Stimulated activated effector memory CD8-positive, alpha-beta T cell treated with anti-CD3 and anti-CD28 coated beads, Interleukin-12 subunit alpha, Interleukin-12 subunit beta, amount 100 ng/mL, for 72 hours (primary cell): ENCODE data around the gene PIGK.
"Not testable (repeated sequence)": the region's sequence is repeated elsewhere in the genome, so short reads cannot be mapped to it uniquely, and the experiment has no call there.

ENCODE experiments used
- ATAC-seq: fragments of 150-1000 bp; cut with Tn5 transposase; 2 replicates; pipeline ENCODE4 v1.10.0; 2021
- DNase-seq, 2 donors: peaks; one replicate each; pipeline ENCODE4 v3.0.0; 2021 to 2022; ENCODE audit warnings: low spot score in 2 of 2
- H3K27ac Mint-ChIP-seq: one replicate; pipeline ENCODE4 v1.8.0; 2022; ENCODE audit warnings: mild to moderate bottlenecking, mixed read lengths
- H3K36me3 Mint-ChIP-seq: one replicate; pipeline ENCODE4 v1.8.0; 2022; ENCODE audit warnings: mild to moderate bottlenecking, mixed read lengths
- H3K4me1 Mint-ChIP-seq: one replicate; pipeline ENCODE4 v1.8.0; 2022; ENCODE audit warnings: mixed read lengths
- H3K4me3 Mint-ChIP-seq: one replicate; pipeline ENCODE4 v1.8.0; 2022; ENCODE audit warnings: mild to moderate bottlenecking, mixed read lengths
- H3K9me3 Mint-ChIP-seq: one replicate; pipeline ENCODE4 v1.8.0; 2022; ENCODE audit warnings: mixed read lengths

Gene PIGK

DNA sequence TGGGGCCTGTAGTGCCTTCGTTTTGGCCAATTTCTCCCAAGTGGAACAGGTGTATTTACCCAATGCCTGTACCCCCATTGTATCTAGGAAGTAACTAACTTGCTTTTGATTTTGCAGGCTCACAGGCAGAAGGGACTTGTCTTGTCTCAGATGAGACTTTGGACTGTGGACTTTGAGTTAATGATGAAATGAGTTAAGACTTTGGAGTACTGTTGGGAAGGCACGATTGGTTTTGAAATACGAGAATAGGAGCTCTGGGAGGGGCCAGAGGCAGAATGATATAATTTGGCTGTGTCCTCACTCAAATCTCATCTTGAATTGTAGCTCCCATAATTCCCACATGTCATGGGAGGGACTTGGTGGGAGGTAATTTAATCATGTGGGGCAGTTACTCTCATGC is 59.5 kb downstream of the PIGK start:
- not testable (repeated sequence) for H3K27ac Mint-ChIP-seq, H3K4me1 Mint-ChIP-seq, ATAC-seq, H3K9me3 Mint-ChIP-seq, H3K4me3 Mint-ChIP-seq, DNase-seq
- H3K36me3 Mint-ChIP-seq = peaks cover 19% of the 10 kb centered on the region

DNA sequence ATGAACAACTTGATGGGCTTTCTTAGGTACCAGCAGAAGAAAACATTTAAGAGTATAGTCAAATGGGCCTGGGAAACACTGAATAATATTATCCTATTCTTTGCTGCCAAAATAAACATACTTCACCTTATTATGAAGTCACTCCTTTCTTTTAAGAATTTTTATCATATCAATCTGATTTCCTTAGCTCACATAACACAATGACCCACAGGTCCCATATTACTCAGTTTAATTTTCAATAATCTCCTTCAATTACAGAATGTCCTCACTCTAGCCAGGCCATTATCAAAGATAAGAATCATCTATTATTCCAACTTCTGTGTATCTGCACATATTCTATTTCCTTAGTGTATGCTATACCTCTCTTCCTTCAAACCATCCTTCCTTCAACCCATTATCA is 63.0 kb downstream of the PIGK start:
- Mint-ChIP-seq H3K9me3 (no peaks in the 10 kb centered on the region), H3K4me3 (no peak overlapping the region), H3K27ac (no peak overlapping the region), H3K4me1 (no peaks in the 10 kb centered on the region), H3K36me3 (peaks cover 15% of the 10 kb centered on the region)
- DNase-seq (no peak), ATAC-seq (no peak)

DNA sequence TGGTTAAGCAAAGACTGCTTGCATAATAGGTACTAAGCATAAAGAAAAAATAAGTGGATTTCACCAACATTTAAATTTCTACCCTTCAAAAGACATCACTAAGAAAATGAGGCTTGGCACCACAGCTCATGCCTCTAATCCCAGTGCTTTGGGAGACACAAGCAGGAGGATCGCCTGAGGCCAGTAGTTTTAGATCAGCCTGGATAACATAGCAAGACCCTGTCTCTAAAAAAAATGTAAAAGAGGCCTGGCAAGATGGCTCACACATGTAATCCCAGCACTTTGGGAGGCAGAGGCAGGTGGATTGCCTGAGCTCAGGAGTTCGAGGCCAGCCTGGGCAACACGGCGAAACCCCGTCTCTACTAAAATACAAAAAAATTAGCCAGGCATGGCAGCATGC is 73.0 kb downstream of the PIGK start:
- ATAC-seq = no peak

DNA sequence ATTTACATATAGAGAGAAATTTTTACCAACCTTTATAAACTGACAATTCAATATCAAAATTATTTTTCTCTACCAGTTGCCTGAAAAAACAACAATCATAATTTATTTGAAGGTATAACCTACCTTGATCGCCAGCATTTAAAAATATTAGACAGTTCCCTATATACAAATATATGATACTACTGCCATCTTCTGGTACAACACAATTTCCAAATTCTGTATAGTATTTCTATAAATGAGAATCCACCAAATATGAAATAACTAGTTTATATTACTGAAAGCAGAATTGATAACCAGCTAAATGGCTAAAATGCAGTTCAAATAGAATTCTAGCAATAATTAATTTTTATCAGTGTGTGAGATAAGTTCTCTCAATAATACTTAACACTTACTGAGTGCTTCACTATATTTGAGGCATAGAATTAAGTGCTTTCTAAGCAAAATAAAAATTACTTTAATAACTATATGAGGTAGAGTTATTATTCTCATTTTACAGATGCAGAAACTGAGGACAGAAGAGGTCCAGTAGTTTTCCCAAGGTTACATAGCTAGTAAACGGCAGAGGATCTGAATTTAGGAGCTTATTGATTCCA is 75.6 kb downstream of the PIGK start:
- H3K4me1 Mint-ChIP-seq = no peaks in the 10 kb centered on the region
- no peaks in the 10 kb centered on the region for H3K36me3 Mint-ChIP-seq
- H3K4me3 Mint-ChIP-seq = no peak overlapping the region
- no peaks in the 10 kb centered on the region for H3K9me3 Mint-ChIP-seq
- no peak for DNase-seq
- H3K27ac Mint-ChIP-seq = no peak overlapping the region
- no peak for ATAC-seq

More for the DNA sequence above, 73.0 kb downstream of the PIGK start:
- Mint-ChIP-seq H3K9me3 (no peaks in the 10 kb centered on the region), H3K4me3 (no peak overlapping the region), H3K4me1 (no peaks in the 10 kb centered on the region), H3K27ac (no peak overlapping the region), H3K36me3 (no peaks in the 10 kb centered on the region)
- DNase-seq = no peak

DNA sequence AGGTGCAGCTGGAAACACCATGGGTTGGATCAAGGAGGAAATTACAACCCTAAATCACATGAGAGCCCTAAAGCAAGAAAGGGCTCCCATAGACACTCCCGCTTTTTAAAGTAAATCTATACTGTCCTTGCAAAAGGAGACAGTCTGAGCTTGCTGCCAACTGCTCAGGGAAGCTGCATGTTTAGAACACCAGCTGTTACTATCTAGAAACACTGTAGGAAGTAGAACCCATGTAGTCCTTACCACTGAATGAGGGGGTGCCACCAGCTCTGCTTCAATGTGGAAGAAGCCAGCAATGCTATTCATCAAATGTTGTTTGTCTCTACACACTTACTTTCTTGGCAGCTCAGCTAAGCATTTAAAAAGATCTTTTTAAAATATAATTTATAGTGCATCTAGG is 79.8 kb downstream of the PIGK start:
- Mint-ChIP-seq H3K27ac (no peak overlapping the region), H3K36me3 (no peaks in the 10 kb centered on the region), H3K4me1 (no peaks in the 10 kb centered on the region), H3K9me3 (no peaks in the 10 kb centered on the region), H3K4me3 (no peak overlapping the region)
- no peak for ATAC-seq
- no peak for DNase-seq

DNA sequence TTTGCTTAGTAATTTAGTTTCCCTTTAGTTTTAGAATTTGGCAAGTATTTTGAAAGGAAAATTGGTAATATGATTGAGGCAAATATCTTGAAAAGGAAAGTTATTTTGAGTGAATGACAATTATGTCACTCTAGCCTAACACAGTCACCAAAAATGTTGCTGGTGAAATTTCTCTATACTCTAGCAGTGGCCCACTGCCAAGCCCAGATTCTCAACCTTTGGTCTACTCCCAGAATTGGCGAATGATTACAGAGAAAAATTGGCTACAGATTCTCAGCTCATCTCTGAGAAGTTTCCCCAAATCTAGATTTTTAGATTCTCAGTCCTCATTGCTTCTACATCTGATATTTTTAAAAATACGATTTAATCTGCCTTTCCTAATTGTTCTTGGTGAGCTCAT is 84.9 kb downstream of the PIGK start:
- Mint-ChIP-seq H3K4me1 (no peaks in the 10 kb centered on the region), H3K4me3 (no peak overlapping the region), H3K36me3 (peaks cover 9% of the 10 kb centered on the region), H3K9me3 (no peaks in the 10 kb centered on the region), H3K27ac (no peak overlapping the region)
- DNase-seq = no peak
- ATAC-seq = no peak

DNA sequence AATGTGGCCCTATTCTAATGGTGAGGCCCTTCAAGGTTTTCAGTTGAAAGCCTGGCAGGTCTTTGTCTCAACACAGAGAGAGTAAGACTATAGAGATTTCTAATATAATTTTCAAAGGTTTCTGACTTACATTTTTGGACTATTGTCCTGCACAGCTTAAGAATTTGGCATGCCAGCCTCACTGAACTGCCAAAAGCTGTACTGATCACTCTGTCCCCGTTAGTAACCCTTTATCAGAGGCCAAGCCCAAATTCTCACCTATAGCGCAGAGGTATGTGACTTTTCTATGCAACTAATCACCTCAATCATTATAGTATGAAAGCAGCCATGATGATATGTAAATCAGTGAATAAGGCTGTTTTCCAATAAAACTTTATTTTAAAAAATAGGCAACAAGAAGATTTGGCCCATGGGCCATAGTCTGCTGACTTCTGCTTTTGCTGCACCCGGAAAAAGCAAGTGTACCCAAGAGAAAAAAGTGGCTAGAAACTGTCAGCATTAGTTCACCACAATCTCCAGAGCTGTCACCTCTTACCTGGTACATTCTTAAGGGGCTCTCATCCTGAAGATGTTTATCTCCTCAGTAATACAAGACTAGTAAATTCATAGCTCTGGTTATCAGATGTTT is 85.4 kb downstream of the PIGK start:
- no peak for DNase-seq
- H3K4me1 Mint-ChIP-seq = no peaks in the 10 kb centered on the region
- no peak overlapping the region for H3K27ac Mint-ChIP-seq
- H3K36me3 Mint-ChIP-seq = peaks cover 9% of the 10 kb centered on the region
- H3K4me3 Mint-ChIP-seq = no peak overlapping the region
- H3K9me3 Mint-ChIP-seq = no peaks in the 10 kb centered on the region
- no peak for ATAC-seq

DNA sequence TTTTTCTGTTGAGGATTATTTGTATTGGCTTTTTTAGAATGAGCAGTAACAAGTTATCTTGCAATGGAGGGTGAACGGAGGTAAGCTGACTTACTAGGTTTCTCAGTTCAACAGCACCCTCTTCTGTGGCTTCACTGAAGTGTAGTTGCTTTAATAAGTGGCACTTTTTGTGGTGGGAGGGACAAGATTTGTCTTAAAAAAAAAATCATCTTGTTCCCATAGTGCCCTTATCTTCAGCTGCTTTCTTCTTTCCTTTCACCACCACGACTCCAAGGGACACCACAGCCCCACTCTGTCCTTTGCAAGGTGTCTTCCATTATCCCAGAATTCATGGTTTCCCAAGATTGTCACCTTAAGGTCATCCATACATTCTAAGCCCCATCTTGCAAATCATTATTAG is 92.9 kb downstream of the PIGK start:
- no peak overlapping the region for H3K4me3 Mint-ChIP-seq
- H3K27ac Mint-ChIP-seq = no peak overlapping the region
- no peaks in the 10 kb centered on the region for H3K9me3 Mint-ChIP-seq
- ATAC-seq = no peak
- no peak for DNase-seq
- peaks cover 16% of the 10 kb centered on the region for H3K36me3 Mint-ChIP-seq
- no peaks in the 10 kb centered on the region for H3K4me1 Mint-ChIP-seq

DNA sequence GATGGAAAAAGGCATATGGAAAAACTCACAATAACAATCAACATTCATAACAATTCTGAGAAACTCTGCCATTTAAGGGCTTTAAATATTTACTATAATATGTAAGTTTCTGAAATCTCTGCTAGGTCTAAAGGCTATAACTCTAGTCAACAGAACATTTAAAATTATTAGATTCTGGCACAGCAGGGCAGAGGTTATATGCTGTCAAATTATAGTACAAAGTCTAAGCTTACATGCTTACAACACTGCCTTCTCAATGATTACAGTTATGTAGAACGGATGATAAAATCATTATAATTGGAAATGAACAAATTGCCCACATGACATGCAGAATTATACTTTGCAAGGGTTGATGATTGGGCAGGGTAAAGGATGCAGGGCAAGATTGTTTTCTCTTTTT is 97.7 kb downstream of the PIGK start:
- no peak for DNase-seq
- no peaks in the 10 kb centered on the region for H3K4me1 Mint-ChIP-seq
- peaks cover 17% of the 10 kb centered on the region for H3K36me3 Mint-ChIP-seq
- ATAC-seq = no peak
- no peaks in the 10 kb centered on the region for H3K9me3 Mint-ChIP-seq
- no peak overlapping the region for H3K4me3 Mint-ChIP-seq
- no peak overlapping the region for H3K27ac Mint-ChIP-seq

DNA sequence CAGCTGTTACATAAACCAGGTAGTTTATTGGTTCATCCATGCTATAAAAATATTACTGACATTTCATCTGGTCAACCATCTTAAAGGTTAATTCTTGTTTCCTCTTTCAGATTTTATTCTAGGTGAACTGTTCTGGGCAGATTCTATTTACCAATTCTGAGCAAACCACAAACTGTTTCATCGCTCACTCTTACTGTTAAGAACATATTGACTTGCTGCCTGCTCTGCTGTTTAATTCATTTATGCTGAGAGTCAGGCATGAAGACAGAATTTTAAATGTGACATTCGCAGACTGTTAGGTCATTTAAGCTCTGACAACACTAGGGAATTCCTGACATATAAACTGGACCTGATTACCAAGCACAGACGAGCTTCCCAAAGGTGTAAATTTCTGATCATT is 98.3 kb downstream of the PIGK start:
- Mint-ChIP-seq H3K36me3 (peaks cover 12% of the 10 kb centered on the region), H3K4me1 (no peaks in the 10 kb centered on the region), H3K27ac (no peak overlapping the region), H3K4me3 (no peak overlapping the region), H3K9me3 (no peaks in the 10 kb centered on the region)
- DNase-seq (no peak), ATAC-seq (no peak)

DNA sequence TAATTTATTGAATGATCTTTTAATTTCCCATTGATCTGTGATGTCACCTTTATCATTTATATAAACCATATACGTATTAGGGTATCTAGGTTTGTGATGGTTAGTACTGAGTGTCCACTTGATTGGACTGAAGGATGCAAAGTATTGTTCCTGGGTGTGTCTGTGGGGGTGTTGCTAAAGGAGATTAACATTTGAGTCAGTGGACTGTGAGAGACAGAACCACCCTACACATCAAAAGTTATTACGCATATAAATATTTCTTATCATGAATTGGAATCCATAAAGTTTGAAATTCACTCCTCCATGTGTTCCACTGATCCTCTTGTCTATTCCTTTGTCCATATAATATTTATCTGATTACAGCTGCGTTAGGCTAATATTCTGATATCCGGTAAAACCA is 100.5 kb downstream of the PIGK start:
- Mint-ChIP-seq H3K4me3 (no peak overlapping the region), H3K36me3 (peaks cover 10% of the 10 kb centered on the region), H3K27ac (no peak overlapping the region), H3K9me3 (no peaks in the 10 kb centered on the region), H3K4me1 (no peaks in the 10 kb centered on the region)
- ATAC-seq = no peak
- no peak for DNase-seq

DNA sequence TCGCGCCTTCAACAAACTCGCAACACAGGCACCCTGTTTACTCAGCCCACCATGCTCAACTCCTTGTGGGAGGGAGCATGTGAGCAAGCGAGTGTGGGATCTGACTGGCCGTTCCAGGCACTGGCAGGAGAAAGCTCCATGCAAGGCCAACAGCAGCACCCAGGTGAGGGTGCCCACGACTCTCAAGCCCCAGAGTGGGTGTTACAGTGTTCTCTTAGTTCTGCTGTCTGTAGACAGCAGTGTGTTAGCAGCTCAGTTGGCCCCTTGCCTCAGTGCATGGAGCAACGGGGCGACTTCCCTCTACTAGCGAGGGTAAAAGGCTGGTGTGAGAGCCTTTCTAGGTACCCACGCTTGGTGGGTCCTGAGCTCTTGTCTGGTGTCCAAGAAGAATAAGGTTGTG is 114.6 kb downstream of the PIGK start:
- Mint-ChIP-seq H3K36me3 (no peaks in the 10 kb centered on the region), H3K4me3 (no peak overlapping the region), H3K4me1 (no peaks in the 10 kb centered on the region), H3K9me3 (no peaks in the 10 kb centered on the region), H3K27ac (no peak overlapping the region)
- ATAC-seq (no peak), DNase-seq (no peak)

DNA sequence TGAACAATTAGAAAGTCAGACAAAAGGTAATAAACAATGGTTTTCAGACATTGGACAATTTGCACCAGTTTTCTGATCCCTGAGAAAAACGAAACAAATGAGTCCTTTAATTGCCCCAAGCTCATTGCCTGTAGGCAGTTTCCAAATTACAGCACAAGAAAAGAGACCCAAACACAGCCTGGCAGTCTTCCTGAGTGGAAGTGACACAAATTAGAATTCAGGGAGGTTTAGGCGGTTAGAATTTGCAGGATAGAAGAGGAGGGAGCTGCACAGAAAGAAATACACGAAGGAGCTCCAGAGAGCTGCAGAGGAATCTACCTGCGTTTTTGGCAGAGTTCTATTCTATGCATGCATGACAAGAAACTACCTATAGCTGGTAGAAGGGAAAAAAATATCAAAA is 115.7 kb downstream of the PIGK start:
- Mint-ChIP-seq H3K9me3 (no peaks in the 10 kb centered on the region), H3K36me3 (no peaks in the 10 kb centered on the region), H3K27ac (no peak overlapping the region), H3K4me3 (no peak overlapping the region), H3K4me1 (no peaks in the 10 kb centered on the region)
- ATAC-seq = no peak
- DNase-seq = no peak

DNA sequence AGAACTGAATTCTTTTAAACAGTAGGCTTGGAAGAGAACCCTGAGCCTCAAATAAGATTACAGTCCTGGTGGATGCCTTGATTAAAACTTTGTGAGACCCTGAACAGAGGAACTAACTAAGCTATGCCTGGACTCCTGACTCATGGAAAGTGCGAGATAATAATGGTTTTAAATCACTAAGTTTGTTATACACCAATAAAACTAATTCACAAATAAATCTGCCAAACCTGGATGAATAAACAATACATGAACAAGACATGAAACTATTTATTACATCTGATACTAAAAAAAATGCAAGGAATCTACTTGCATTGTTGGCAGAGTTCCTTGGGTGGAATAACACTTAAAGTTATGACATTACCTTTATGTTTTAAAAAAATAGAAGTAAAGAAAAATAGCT is 118.4 kb downstream of the PIGK start:
- Mint-ChIP-seq H3K4me3 (no peak overlapping the region), H3K36me3 (no peaks in the 10 kb centered on the region), H3K4me1 (no peaks in the 10 kb centered on the region), H3K27ac (no peak overlapping the region), H3K9me3 (peaks cover 3% of the 10 kb centered on the region)
- no peak for ATAC-seq
- no peak for DNase-seq

DNA sequence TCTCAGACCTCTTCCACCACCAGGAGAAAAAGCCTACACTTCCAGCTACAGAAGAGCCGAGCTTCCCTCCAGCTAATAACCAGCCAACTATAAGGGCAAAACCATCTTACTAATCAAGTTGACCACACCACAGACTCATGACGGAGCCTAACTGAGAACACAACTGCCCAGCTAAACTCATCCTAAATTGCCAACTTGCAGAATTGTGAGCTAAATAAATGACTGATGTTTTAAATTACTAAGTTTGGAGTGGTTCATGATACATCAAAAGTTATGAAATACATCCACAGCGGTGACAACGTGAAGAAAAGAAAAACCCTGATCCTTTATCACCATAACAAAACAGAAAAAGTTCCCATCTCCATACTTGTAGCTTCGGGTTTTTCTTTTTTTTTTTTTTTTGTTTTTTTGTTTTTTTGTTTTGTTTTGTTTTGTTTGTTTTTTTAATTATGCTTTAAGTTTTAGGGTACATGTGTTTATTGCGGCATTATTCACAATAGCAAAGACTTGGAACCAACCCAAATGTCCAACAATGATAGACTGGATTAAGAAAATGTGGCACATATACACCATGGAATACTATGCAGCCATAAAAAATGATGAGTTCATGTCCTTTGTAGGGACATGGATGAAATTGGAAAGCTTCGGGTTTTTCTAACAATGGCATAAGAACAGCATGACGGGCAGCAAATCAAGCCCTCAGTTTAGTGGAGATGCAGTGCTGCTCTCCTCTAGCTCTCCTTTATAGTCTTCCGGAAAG is 122.6 kb downstream of the PIGK start:
- Mint-ChIP-seq H3K4me3 (no peak overlapping the region), H3K4me1 (no peaks in the 10 kb centered on the region), H3K27ac (no peak overlapping the region), H3K9me3 (peaks cover 3% of the 10 kb centered on the region), H3K36me3 (no peaks in the 10 kb centered on the region)
- DNase-seq = no peak
- ATAC-seq = no peak

DNA sequence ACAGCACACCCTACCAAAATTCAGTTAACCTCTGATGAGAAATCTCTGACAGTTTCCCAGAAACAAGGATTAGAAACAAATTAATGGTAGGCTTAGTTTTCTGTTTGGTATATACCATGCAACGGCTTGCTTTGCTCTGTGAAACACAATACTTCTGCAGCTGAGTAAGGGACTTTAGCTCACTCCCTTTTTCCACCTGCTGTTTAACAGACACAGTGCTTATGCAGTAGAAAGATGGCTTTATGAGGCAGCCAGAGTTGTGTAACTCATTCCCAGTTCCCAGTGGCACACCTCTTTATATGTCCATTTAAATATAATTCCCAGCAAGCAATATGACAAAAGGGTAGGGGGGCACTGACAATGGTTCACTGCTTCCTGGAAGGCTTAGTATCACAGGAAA is 124.0 kb downstream of the PIGK start:
- Mint-ChIP-seq H3K36me3 (peaks cover 8% of the 10 kb centered on the region), H3K4me1 (no peaks in the 10 kb centered on the region), H3K9me3 (peaks cover 3% of the 10 kb centered on the region), H3K4me3 (no peak overlapping the region), H3K27ac (no peak overlapping the region)
- ATAC-seq (no peak), DNase-seq (no peak)
